Measurements from ENCODE around the gene CDYL2.
"Not testable (repeated sequence)": the region's sequence is repeated elsewhere in the genome, so short reads cannot be mapped to it uniquely, and the experiment has no call there.

Gene CDYL2

GRCh38 chr16:80735846-80736245 lies 68.6 kb downstream of the CDYL2 start:
- no peak overlapping the region for H3K27ac ChIP-seq
- no peak for TF ChIP-seq CTCF (conservative IDR thresholded peaks at IDR 0.05)

- H3K27ac ChIP-seq: no peak overlapping the region
- TF ChIP-seq CTCF (conservative IDR thresholded peaks at IDR 0.05): no peak
Measured at GRCh38 chr16:80733407-80733806, 71.0 kb downstream of the CDYL2 start.

GRCh38 chr16:80731915-80732314 lies 72.5 kb downstream of the CDYL2 start:
- TF ChIP-seq CTCF (conservative IDR thresholded peaks at IDR 0.05): no peak
- no peak overlapping the region for H3K27ac ChIP-seq

GRCh38 chr16:80727066-80727763 lies 77.2 kb downstream of the CDYL2 start:
- H3K27ac ChIP-seq: not testable (repeated sequence)

- no peak overlapping the region for H3K27ac ChIP-seq
- TF ChIP-seq CTCF (conservative IDR thresholded peaks at IDR 0.05): no peak
Measured at GRCh38 chr16:80725566-80726162, 78.7 kb downstream of the CDYL2 start.

- no peak for TF ChIP-seq CTCF (conservative IDR thresholded peaks at IDR 0.05)
Measured at GRCh38 chr16:80723981-80724380, 80.4 kb downstream of the CDYL2 start.

GRCh38 chr16:80723091-80723490 lies 81.3 kb downstream of the CDYL2 start:
- no peak overlapping the region for H3K27ac ChIP-seq
- TF ChIP-seq CTCF (conservative IDR thresholded peaks at IDR 0.05): no peak

More at GRCh38 chr16:80723981-80724380, 80.4 kb downstream of the CDYL2 start:
- H3K27ac ChIP-seq: no peak overlapping the region

- no peak for TF ChIP-seq CTCF (conservative IDR thresholded peaks at IDR 0.05)
Measured at GRCh38 chr16:80720804-80721371, 83.5 kb downstream of the CDYL2 start.

More at GRCh38 chr16:80720804-80721371, 83.5 kb downstream of the CDYL2 start:
- H3K27ac ChIP-seq: no peak overlapping the region

All from VCaP (cell line).